ENCODE measurements around the gene NEDD9. TPM values are rescaled to one million over a fixed set of nuclear protein-coding genes. Genes with fewer than 3 reads are reported as not detected.

Gene NEDD9
- total RNA-seq, 5 donors from 2014 or later (not counting 1 experiment from before 2014, with no cell fraction given): 30.8 to 55.3 (median 33.7) TPM

DNA sequence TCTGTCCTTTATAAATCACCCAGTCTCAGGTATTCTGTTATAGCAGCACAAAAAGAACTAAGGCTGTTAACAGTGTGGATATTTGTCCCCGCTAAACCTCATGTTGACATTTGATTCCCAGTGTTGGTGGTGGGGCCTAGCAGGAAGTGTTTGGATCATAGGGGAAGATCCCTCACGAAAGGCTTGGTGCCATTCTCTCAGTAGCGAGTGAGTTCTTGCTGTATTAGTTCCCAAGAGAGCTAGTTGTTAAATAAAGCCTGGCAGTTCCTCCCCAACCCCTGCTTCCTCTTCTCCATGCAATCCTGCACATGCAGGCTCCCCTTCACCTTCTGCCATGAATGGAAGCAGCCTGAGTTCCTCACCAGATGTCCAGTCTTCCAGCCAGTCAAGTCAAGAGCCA, 91.2 kb downstream of the NEDD9 start:
- H3K27me3 Mint-ChIP-seq: no peaks in the 10 kb centered on the region
- ATAC-seq (replicated peaks in 1 of 4): no peak
- H3K27ac Mint-ChIP-seq: no peak overlapping the region
- Histone ChIP-seq H3K4me3 (ENCODE audit: control insufficient read depth in 1 of 2, extremely low read depth in 1 of 2, low read length in 1 of 2) (no peak overlapping the region), H3K9me3 (no peaks in the 10 kb centered on the region), H3K4me1 (ENCODE audit: control insufficient read depth in 1 of 2, extremely low read depth in 1 of 2, insufficient read depth in 2 of 2, low read length in 2 of 2) (peaks cover 0 to 3% of the 10 kb centered on the region in 2 experiments), H3K27me3 (replicated peaks in 1 of 2; ENCODE audit: control insufficient read depth in 2 of 2, extremely low read depth in 1 of 2, insufficient read depth in 2 of 2, low read length in 1 of 2) (no peaks in the 10 kb centered on the region), H3K27ac (ENCODE audit: low read length) (no peak overlapping the region), H3K36me3 (ENCODE audit: control insufficient read depth in 2 of 2, extremely low read depth in 1 of 2, insufficient read depth in 1 of 2, low read length in 1 of 2) (no peaks in the 10 kb centered on the region)
- H3K9me3 Mint-ChIP-seq: no peaks in the 10 kb centered on the region
- H3K4me1 Mint-ChIP-seq: peaks cover 0 to 5% (median 2%) of the 10 kb centered on the region in 3 donors
- DNase-seq: no peak
- POLR2A ChIA-PET: no interaction called here
- CTCF ChIA-PET: interaction anchor here (0.7 to 1.0 kb wide), 3 partner anchors 226 to 434 kb away, joined by 4 to 7 read pairs (median 4); no protein-coding TSS in a partner anchor
- no peaks in the 10 kb centered on the region for H3K36me3 Mint-ChIP-seq
- no peak overlapping the region for H3K4me3 Mint-ChIP-seq
- 90% methylated on average over 2 of the region's 3 CpGs for whole genome bisulfite sequencing (ENCODE audit: insufficient coverage)

- CTCF ChIA-PET: no interaction called here
- H3K4me1 ChIP-seq (ENCODE audit: control insufficient read depth in 1 of 2, extremely low read depth in 1 of 2, insufficient read depth in 2 of 2, low read length in 2 of 2): peaks cover 0 to 3% of the 10 kb centered on the region in 2 experiments
- H3K36me3 Mint-ChIP-seq: peaks cover 9% of the 10 kb centered on the region
- H3K27me3 Mint-ChIP-seq: no peaks in the 10 kb centered on the region
- H3K4me3 Mint-ChIP-seq: no peak overlapping the region
- WGBS (ENCODE audit: insufficient coverage): 93% methylated on average over 2 of the region's 3 CpGs
- ATAC-seq (replicated peaks in 1 of 4) (no peak), DNase-seq (no peak)
- H3K36me3 ChIP-seq (ENCODE audit: control insufficient read depth in 2 of 2, extremely low read depth in 1 of 2, insufficient read depth in 1 of 2, low read length in 1 of 2): peaks cover 0 to 10% of the 10 kb centered on the region in 2 donors
- H3K27me3 ChIP-seq (replicated peaks in 1 of 2; ENCODE audit: control insufficient read depth in 2 of 2, extremely low read depth in 1 of 2, insufficient read depth in 2 of 2, low read length in 1 of 2): no peaks in the 10 kb centered on the region
- H3K27ac Mint-ChIP-seq: no peak overlapping the region
- H3K27ac ChIP-seq (ENCODE audit: low read length): no peak overlapping the region
- H3K4me3 ChIP-seq (ENCODE audit: control insufficient read depth in 1 of 2, extremely low read depth in 1 of 2, low read length in 1 of 2): no peak overlapping the region
- no peaks in the 10 kb centered on the region for H3K9me3 Mint-ChIP-seq
- peaks cover 0 to 5% (median 2%) of the 10 kb centered on the region in 3 donors for H3K4me1 Mint-ChIP-seq
- no peaks in the 10 kb centered on the region for H3K9me3 ChIP-seq
- POLR2A ChIA-PET: no interaction called here
Observed at GRCh38 chr6:11140056-11140455, 92.4 kb downstream of the NEDD9 start.

- no peaks in the 10 kb centered on the region for H3K27me3 ChIP-seq (replicated peaks in 1 of 2; ENCODE audit: control insufficient read depth in 2 of 2, extremely low read depth in 1 of 2, insufficient read depth in 2 of 2, low read length in 1 of 2)
- ChIA-PET POLR2A (no interaction called here), CTCF (interaction anchor here in 1 of 2 donors (0.5 kb wide), 1 partner anchor 234 kb away, joined by 3 read pairs; no protein-coding TSS in a partner anchor)
- H3K9me3 Mint-ChIP-seq: no peaks in the 10 kb centered on the region
- 75% methylated on average over 2 of the region's 3 CpGs for WGBS (ENCODE audit: insufficient coverage)
- H3K4me1 ChIP-seq (ENCODE audit: control insufficient read depth in 1 of 2, extremely low read depth in 1 of 2, insufficient read depth in 2 of 2, low read length in 2 of 2): no peaks in the 10 kb centered on the region
- no peak overlapping the region for H3K27ac Mint-ChIP-seq
- peaks cover 0 to under 1% (median 0%) of the 10 kb centered on the region in 3 donors for H3K4me1 Mint-ChIP-seq
- ATAC-seq (replicated peaks in 1 of 4): no peak
- H3K36me3 ChIP-seq (ENCODE audit: control insufficient read depth in 2 of 2, extremely low read depth in 1 of 2, insufficient read depth in 1 of 2, low read length in 1 of 2): peaks cover 0 to 14% of the 10 kb centered on the region in 2 donors
- H3K4me3 Mint-ChIP-seq: no peak overlapping the region
- H3K9me3 ChIP-seq: no peaks in the 10 kb centered on the region
- H3K36me3 Mint-ChIP-seq: peaks cover 15% of the 10 kb centered on the region
- H3K27ac ChIP-seq (ENCODE audit: low read length): no peak overlapping the region
- no peak for DNase-seq
- H3K4me3 ChIP-seq (ENCODE audit: control insufficient read depth in 1 of 2, extremely low read depth in 1 of 2, low read length in 1 of 2): no peak overlapping the region
- no peaks in the 10 kb centered on the region for H3K27me3 Mint-ChIP-seq
Observed at GRCh38 chr6:11139051-11139960, 93.2 kb downstream of the NEDD9 start.

DNA sequence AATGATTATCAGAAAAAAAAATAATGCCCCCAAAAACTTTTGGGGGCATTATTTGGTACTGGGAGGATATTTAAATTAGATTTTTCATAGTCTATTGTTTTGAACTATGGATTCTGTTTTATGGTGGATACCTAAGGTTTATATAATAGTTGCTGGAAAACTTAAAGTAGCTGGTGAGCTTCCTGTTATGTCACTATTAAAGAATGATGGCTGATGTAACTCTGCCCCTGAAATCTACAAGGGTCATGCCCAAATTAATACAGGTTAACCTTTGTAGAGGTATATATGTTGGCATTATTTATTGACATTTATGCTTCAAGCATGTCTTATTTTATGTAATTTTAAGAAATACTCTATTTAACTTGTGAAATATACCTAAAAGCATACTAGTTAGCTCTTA, 95.7 kb downstream of the NEDD9 start:
- no peaks in the 10 kb centered on the region for H3K4me1 Mint-ChIP-seq
- Histone ChIP-seq H3K36me3 (ENCODE audit: control insufficient read depth in 2 of 2, extremely low read depth in 1 of 2, insufficient read depth in 1 of 2, low read length in 1 of 2) (peaks cover 0 to 14% of the 10 kb centered on the region in 2 donors), H3K27ac (ENCODE audit: low read length) (no peak overlapping the region), H3K4me3 (ENCODE audit: control insufficient read depth in 1 of 2, extremely low read depth in 1 of 2, low read length in 1 of 2) (no peak overlapping the region), H3K4me1 (ENCODE audit: control insufficient read depth in 1 of 2, extremely low read depth in 1 of 2, insufficient read depth in 2 of 2, low read length in 2 of 2) (no peaks in the 10 kb centered on the region), H3K27me3 (replicated peaks in 1 of 2; ENCODE audit: control insufficient read depth in 2 of 2, extremely low read depth in 1 of 2, insufficient read depth in 2 of 2, low read length in 1 of 2) (no peaks in the 10 kb centered on the region), H3K9me3 (no peaks in the 10 kb centered on the region)
- DNase-seq (no peak), ATAC-seq (replicated peaks in 1 of 4) (no peak)
- POLR2A ChIA-PET: interaction anchor here in 1 of 2 donors (0.6 kb wide), 1 partner anchor 35 kb away, joined by 3 read pairs; no protein-coding TSS in a partner anchor
- CTCF ChIA-PET: interaction anchor here in 1 of 2 donors (0.8 kb wide), 2 partner anchors 45 to 359 kb away, joined by 3 read pairs; no protein-coding TSS in a partner anchor
- H3K36me3 Mint-ChIP-seq: peaks cover 15% of the 10 kb centered on the region
- no peak overlapping the region for H3K4me3 Mint-ChIP-seq
- no peak overlapping the region for H3K27ac Mint-ChIP-seq
- no peaks in the 10 kb centered on the region for H3K9me3 Mint-ChIP-seq
- no peaks in the 10 kb centered on the region for H3K27me3 Mint-ChIP-seq

Other genes with a start within 250 kb of the NEDD9 start
- under 1 TPM in 2 of 5 donors, not detected in 3; 0.06 to 0.12 TPM for gene ELOVL2, start 188.4 kb downstream of the NEDD9 start, total RNA-seq
- gene SMIM13, start 138.8 kb downstream of the NEDD9 start, total RNA-seq: 1 to 10 TPM; 3.6 to 8.0 (median 5.3) TPM
- under 1 TPM in 1 of 5 donors, not detected in 4; 0.10 TPM for gene ERVFRD-1, start 120.9 kb downstream of the NEDD9 start, total RNA-seq